ENCODE data around the gene CDK6. TPM values are rescaled to one million over a fixed set of nuclear protein-coding genes. Genes with fewer than 3 reads are reported as not detected.
A peak's percentile ranks its signal among the peaks of the same experiment; 100 is the strongest.

The CDK6 gene
- total and polyA plus RNA-seq, 10 of the 15 experiments (the other 5 are each of a cell fraction or from before 2014, with no cell fraction given): 8.0 to 118 (median 45.8) TPM

DNA sequence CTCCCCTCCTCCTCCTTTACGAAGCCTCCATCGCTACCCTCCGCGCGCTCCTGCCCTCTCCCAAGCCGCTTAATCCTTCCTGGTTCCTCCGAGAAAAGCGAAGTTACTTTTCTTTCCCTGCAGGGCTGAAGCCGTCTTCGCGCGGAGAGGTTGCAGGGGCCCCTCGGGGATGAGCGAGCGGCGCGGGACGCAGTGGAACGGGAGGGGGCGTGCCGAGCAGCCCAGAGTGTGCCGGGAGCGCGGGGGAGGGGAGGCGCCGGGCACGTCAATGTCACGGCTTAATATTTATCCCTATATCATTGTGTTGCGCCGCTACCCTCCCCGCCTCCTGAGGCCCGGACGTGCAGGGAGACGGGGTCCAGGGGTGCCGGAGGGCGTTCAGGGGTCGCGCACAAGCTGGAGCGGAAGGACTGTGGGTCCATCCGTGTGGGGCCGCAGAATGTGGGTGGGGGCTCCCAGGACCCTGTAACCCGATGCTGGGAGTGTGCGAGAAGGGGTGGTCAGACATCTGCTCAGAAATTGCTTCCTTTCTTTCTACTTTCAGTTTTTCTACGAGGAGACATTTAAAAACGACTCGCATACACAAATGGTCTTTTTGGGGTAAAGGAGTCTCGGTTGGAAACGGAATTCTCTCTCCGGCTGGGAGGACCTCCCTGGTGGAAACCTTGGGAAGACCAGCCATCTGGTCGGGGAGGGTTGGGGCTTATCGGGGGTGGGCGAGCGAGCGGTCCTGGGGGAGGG is 2.4 kb downstream of the CDK6 start (continued):
- peak; percentile 49; the same call in 1 of the 2 replicates for TF ChIP-seq BACH1 (IDR thresholded peaks at IDR 0.05; ENCODE audit: borderline replicate concordance)
- TF ChIP-seq HDAC2 (IDR thresholded peaks at IDR 0.05): no peak
- TF ChIP-seq EGR1 (IDR thresholded peaks at IDR 0.05; ENCODE audit: borderline replicate concordance in 1 of 2, low read depth in 2 of 2, low read length in 2 of 2): peak in 1 of 2 experiments; percentile 65; a peak in 2 of 3 replicates
- TF ChIP-seq SUZ12 (IDR thresholded peaks at IDR 0.05; ENCODE audit: unreplicated experiment): no peak
- TF ChIP-seq, protein P1, sequence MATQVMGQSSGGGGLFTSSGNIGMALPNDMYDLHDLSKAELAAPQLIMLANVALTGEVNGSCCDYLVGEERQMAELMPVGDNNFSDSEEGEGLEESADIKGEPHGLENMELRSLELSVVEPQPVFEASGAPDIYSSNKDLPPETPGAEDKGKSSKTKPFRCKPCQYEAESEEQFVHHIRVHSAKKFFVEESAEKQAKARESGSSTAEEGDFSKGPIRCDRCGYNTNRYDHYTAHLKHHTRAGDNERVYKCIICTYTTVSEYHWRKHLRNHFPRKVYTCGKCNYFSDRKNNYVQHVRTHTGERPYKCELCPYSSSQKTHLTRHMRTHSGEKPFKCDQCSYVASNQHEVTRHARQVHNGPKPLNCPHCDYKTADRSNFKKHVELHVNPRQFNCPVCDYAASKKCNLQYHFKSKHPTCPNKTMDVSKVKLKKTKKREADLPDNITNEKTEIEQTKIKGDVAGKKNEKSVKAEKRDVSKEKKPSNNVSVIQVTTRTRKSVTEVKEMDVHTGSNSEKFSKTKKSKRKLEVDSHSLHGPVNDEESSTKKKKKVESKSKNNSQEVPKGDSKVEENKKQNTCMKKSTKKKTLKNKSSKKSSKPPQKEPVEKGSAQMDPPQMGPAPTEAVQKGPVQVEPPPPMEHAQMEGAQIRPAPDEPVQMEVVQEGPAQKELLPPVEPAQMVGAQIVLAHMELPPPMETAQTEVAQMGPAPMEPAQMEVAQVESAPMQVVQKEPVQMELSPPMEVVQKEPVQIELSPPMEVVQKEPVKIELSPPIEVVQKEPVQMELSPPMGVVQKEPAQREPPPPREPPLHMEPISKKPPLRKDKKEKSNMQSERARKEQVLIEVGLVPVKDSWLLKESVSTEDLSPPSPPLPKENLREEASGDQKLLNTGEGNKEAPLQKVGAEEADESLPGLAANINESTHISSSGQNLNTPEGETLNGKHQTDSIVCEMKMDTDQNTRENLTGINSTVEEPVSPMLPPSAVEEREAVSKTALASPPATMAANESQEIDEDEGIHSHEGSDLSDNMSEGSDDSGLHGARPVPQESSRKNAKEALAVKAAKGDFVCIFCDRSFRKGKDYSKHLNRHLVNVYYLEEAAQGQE (IDR thresholded peaks at IDR 0.05; ENCODE audit: low read depth, low read length): no peak
- TF ChIP-seq, protein P2, sequence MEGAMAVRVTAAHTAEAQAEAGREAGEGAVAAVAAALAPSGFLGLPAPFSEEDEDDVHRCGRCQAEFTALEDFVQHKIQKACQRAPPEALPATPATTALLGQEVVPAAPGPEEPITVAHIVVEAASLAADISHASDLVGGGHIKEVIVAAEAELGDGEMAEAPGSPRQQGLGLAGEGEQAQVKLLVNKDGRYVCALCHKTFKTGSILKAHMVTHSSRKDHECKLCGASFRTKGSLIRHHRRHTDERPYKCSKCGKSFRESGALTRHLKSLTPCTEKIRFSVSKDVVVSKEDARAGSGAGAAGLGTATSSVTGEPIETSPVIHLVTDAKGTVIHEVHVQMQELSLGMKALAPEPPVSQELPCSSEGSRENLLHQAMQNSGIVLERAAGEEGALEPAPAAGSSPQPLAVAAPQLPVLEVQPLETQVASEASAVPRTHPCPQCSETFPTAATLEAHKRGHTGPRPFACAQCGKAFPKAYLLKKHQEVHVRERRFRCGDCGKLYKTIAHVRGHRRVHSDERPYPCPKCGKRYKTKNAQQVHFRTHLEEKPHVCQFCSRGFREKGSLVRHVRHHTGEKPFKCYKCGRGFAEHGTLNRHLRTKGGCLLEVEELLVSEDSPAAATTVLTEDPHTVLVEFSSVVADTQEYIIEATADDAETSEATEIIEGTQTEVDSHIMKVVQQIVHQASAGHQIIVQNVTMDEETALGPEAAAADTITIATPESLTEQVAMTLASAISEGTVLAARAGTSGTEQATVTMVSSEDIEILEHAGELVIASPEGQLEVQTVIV (IDR thresholded peaks at IDR 0.05; ENCODE audit: borderline replicate concordance, partially characterized antibody): no peak
- TF ChIP-seq, protein P3, sequence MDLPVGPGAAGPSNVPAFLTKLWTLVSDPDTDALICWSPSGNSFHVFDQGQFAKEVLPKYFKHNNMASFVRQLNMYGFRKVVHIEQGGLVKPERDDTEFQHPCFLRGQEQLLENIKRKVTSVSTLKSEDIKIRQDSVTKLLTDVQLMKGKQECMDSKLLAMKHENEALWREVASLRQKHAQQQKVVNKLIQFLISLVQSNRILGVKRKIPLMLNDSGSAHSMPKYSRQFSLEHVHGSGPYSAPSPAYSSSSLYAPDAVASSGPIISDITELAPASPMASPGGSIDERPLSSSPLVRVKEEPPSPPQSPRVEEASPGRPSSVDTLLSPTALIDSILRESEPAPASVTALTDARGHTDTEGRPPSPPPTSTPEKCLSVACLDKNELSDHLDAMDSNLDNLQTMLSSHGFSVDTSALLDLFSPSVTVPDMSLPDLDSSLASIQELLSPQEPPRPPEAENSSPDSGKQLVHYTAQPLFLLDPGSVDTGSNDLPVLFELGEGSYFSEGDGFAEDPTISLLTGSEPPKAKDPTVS (IDR thresholded peaks at IDR 0.05; ENCODE audit: low read depth, low read length): no peak
- TF ChIP-seq, protein P4, sequence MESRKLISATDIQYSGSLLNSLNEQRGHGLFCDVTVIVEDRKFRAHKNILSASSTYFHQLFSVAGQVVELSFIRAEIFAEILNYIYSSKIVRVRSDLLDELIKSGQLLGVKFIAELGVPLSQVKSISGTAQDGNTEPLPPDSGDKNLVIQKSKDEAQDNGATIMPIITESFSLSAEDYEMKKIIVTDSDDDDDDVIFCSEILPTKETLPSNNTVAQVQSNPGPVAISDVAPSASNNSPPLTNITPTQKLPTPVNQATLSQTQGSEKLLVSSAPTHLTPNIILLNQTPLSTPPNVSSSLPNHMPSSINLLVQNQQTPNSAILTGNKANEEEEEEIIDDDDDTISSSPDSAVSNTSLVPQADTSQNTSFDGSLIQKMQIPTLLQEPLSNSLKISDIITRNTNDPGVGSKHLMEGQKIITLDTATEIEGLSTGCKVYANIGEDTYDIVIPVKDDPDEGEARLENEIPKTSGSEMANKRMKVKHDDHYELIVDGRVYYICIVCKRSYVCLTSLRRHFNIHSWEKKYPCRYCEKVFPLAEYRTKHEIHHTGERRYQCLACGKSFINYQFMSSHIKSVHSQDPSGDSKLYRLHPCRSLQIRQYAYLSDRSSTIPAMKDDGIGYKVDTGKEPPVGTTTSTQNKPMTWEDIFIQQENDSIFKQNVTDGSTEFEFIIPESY (IDR thresholded peaks at IDR 0.05): no peak
- no peak for TF ChIP-seq ZNF207 (IDR thresholded peaks at IDR 0.05; ENCODE audit: borderline replicate concordance)
- peak; percentile 55; the same call in 1 of the 2 replicates for TF ChIP-seq SMARCA5 (IDR thresholded peaks at IDR 0.05)
- no peak for TF ChIP-seq KDM1A (IDR thresholded peaks at IDR 0.05; ENCODE audit: borderline replicate concordance)
- TF ChIP-seq, protein P5, sequence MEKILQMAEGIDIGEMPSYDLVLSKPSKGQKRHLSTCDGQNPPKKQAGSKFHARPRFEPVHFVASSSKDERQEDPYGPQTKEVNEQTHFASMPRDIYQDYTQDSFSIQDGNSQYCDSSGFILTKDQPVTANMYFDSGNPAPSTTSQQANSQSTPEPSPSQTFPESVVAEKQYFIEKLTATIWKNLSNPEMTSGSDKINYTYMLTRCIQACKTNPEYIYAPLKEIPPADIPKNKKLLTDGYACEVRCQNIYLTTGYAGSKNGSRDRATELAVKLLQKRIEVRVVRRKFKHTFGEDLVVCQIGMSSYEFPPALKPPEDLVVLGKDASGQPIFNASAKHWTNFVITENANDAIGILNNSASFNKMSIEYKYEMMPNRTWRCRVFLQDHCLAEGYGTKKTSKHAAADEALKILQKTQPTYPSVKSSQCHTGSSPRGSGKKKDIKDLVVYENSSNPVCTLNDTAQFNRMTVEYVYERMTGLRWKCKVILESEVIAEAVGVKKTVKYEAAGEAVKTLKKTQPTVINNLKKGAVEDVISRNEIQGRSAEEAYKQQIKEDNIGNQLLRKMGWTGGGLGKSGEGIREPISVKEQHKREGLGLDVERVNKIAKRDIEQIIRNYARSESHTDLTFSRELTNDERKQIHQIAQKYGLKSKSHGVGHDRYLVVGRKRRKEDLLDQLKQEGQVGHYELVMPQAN (conservative IDR thresholded peaks at IDR 0.05): peak; percentile 76
- no peak for TF ChIP-seq ZNF24 (IDR thresholded peaks at IDR 0.05)
- TF ChIP-seq, protein P6, sequence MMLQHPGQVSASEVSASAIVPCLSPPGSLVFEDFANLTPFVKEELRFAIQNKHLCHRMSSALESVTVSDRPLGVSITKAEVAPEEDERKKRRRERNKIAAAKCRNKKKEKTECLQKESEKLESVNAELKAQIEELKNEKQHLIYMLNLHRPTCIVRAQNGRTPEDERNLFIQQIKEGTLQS (IDR thresholded peaks at IDR 0.05; ENCODE audit: borderline replicate concordance, extremely low read depth, low read depth, low read length): no peak
- no peak for TF ChIP-seq CBX3 (IDR thresholded peaks at IDR 0.05; ENCODE audit: borderline replicate concordance, low read depth)
- peak; percentile 10; the same call in 1 of the 2 replicates for TF ChIP-seq DPF2 (IDR thresholded peaks at IDR 0.05)
- TF ChIP-seq FOXM1 (IDR thresholded peaks at IDR 0.05; ENCODE audit: low read depth, low read length): no peak

All from GM12878 (cell line).